Brain pericyte (primary cell): ENCODE results near the gene CTBP1.
A peak's percentile ranks its signal among the peaks of the same experiment; 100 is the strongest.

Experiments used
- DNase-seq: peaks from one replicate; pipeline ENCODE4 v3.0.0-alpha.2; 2012; ENCODE audit warnings: low read depth, low spot score

The CTBP1 gene

DNA sequence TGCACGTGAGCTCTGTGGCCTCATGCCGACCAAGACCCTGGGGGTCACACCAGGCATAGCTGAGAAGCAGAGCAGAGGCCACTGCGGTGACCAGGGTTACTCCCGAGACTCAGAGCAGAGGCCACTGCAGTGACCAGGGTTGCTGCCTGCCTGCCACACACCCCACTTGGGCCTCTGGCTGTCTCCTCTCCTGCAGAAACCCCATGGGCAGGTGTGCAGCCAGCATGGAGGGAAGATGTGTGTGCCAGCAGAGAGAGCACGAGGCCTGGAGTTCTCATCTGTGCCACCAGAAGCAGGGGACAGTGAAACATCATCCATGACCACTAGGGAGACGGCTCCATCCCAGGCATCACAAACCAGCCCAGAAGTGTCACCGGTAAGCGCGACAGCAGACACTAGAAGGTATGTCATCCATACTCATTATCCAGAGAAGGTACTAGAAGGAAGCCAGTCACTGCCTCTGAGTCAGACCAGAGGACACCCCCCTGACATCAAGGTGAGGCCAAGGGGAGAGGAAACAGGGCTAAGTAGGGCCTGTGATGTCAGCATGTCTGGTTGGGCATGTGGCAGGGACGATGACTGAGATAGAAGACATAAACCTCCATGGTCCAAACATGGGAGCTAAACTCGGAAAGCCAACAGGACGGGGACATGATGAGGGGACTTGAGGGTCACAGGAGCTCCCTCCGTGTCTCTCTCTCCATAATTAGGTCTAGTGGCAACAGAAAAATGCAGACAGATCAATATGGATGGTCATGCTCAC lies 52.3 kb downstream of the CTBP1 start:
- DNase-seq: no peak

DNA sequence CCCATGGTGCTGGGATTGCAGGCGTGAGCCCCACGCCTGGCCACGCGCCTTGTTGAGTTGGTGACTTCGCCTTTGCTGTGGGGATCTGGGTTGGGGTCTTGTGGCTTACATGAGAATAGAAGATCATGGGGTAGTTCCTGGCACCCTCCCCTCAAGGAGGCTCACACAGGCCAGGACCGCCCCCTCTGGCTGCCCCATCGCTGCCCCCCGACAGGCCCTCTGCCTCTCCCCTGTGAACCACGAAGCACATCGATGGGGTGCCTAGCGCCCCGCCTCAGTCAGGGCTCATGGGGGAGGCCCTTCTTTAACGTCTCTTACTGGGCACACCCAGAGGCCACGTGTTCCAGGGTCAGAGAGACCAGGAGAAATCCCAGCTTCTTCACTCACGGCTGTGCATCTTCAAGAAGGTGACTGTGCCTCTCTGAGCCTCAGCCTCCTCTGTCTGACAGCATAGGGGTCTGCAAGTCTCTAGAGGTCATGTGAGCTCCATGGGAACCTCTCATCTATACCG lies 53.0 kb downstream of the CTBP1 start:
- no peak for DNase-seq

DNA sequence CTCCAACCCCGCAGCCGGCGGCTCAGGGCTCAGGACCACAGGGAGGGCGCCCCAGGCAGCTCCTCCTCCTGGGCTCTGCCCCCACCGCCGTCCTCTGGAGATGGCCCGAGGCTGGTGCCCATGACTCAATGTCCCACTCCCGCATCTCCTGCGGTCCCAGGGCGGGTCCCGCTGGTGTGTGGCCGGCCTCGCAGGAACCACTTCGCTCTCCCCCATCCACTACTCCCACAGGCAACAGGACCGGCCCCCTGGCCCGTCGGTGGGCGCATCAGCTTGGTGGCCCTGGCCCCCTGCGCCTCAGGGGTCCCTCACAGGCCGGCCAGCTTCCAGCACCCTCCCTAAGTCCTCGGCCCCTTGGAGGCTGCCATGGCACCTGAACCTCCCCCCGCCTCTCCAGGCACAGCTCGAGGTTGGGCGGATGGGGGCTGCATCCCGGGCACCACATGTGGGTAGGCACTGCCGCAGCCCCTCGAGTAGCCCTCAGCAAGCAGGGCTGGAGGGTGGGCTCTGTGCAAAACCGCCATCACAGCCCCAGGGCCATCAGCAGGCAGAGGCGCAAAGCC lies 53.7 kb downstream of the CTBP1 start:
- no peak for DNase-seq

DNA sequence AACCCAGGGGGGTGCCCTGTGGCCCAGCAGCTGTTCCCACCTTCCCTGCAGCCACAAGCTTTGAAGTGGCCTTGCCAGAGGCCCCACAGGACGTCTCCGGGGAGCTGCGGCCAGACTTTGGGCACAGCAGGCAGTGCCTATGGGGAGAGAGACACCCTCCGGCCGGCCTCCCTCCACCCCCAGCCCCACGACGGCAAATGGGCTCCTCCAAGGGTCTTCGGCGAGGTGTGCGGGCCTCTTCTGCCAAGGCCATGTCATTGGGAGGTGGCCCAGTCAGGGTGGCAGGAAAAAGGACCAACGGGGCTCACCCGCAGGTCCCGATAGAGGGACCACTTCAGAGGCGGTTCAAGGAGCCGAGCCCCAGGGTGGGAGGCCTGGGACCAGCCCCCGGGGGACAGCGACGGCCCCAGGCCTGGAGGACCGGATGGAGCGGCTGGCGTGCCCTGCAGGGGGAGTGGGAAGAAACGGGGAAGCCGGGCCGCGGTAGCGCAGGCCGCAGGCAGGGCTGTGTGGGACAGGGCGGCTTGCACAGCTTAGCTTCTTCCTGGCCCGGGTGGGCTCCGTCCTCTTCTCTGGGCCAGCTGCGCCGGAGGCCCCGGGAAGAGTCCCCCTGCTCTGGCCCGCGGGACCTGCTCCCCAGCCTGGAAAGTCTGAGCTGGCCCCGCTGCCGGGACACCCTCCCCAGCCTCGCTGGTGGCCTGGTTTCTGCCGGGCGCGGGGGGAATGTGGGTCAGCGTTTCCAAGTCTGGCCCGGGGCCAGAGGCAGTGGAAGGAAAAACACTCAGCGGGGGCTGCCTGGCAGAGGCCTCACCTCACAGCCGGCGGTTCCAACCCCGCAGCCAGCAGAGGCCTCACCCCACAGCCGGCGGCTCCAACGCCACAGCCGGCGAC lies 54.7 kb downstream of the CTBP1 start:
- no peak for DNase-seq

DNA sequence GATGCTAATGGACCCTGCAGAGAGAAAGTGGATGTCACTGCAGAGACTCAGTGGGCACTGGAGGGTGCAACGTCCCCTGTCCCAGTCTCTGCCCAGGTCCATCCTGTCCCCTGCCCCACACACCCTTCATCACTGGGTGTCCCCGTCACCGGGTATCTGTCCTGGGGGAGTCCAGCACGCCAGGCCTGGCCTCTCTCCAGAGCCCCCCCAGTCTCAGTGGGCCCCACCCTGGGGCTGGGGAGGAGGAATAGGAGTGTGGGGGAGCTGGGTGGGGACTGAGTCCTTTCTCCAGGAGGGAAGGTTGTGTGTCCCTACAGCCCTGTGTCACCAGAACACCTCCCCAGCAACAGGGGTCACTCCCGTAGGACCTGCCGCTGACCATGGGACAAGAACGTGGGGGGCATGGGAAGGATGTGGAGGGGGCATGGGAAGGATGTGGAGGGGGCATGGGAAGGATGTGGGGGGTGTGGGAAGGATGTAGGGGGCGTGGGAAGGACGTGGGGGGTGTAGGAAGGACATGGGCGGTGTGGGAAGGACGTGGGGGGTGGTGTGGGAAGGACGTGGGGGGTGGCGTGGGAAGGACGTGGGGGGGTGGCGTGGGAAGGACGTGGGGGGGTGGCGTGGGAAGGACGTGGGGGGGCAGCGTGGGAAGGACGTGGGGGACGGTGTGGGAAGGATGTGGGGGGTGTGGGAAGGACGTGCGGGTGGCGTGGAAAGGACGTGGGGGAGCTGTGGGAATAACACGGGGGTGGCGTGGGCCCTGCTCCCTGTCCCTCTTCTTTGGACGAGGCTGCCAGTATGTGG lies 55.5 kb downstream of the CTBP1 start:
- no peak for DNase-seq

DNA sequence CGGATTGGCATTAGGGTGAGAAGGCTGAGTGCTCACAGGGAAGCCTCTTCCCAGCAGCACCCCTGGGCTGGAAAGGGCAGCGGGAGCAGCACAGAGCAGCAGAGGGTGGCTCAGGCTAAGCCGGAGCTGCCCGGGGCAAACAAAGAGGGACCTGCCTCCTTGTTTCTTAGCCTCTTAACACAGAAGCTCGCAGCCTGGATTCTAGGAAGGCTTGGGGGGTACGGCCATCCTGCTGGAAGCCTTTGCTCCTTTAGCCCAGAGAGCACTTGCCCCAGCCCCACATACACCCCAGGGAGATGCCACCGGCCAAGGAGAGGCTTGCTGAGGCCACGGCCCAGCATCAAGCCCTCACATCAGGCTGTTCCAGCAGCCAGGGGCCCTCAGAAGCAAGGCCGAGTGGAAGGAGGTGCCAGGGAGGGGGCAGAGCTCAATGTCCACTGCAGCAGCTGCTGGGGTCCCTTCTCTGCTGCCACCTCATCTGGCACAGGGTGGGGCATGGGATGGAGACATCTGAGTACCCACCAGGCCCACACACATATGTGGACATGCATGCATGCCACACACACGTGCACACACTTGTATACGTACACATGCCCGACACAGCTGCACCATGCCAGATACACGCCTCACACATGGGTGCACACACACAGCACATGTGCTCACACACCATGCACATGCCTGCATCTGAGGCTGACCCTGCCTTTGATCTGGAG lies 56.3 kb downstream of the CTBP1 start:
- DNase-seq: no peak

DNA sequence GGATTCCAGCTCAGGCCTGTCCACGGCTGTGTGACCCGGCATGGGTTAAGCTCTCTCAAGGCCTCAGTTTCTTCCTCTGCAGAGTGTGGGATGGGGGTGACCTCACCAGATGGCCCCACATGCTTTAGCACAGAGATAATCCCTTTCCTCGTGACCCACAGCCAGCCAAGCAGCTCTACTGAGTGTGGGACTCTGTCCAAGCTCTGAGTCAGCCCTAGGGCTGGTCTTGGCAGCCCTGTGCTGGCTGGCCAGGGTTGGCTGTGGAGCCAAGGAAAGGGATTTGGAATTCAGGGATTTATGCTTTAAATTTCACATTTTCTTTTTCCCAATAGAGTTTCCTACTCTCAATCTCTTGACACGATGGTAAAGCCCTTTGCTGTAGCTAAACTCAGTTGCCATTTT lies 56.8 kb downstream of the CTBP1 start:
- peak; percentile 76 for DNase-seq

DNA sequence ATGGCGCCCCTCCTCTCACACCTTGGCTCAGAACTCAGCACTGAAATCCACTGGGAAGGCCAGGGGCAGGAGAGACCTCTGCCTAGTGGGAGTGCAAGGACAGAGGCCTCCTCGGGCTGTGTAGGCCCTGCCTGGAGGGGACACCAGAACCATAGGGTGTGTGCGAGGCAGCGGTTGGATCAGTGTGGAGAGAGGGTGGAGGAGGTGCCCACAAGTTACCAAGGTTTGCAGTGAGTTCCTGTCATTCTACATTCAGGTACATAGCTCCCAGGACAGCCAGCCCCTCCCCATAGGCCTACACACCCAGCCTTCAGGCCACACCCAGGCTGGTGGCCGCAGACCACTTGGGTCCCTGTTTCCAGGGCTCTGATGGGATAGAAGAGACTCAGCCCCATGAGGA lies 57.3 kb downstream of the CTBP1 start:
- DNase-seq: no peak

DNA sequence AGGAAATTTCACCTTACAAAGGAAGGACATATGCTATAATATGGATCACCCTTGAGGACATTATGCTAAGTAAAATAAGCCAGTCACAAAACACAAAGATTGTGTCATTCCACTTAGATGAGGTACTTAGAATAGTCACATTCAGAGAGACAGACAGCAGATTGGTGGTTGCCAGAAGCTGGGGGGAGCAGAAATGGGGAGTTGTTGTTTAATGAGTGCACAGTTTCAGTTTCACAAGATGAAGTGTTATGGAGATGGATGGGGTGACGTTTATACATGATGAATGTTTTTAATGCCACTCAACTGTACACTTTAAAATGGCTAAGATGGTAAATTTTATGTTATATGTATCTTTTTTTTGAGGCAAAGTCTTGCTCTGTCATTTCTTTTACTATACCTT lies 61.7 kb downstream of the CTBP1 start:
- no peak for DNase-seq

DNA sequence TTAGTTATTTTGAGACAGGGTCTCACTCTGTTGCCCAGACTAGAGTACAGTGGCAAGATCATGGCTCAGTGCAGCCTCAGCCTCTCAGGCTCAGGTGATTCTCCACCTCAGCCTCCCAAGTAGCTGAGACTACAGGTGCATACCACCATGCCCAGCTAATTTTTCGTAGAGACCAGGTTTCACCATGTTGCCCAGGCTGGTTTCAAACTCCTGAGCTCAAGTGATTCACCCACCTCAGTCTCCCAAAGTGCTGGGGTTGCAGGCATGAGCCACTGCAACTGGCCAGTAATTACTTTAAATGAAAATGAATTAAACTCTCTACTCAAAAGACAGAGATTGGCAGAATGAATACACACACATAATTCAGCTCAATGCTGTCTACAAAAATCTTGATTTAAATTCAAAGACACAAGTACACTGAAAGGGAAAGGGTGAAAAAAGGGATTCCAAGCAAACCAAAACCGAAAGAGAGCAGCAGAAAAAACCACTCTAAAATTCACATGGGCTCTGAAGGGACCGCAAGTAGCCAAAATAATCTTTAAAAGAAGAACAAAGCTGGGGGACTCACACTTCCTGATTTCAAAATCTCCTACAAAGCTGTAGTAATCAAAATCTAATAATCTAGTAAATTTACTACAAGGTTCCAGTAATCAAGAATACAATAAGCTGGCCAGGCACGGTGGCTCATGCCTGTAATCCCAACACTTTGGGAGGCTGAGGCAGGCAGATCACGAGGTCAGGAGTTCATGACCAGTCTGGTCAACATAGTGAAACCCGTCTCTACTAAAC lies 64.8 kb downstream of the CTBP1 start:
- no peak for DNase-seq

DNA sequence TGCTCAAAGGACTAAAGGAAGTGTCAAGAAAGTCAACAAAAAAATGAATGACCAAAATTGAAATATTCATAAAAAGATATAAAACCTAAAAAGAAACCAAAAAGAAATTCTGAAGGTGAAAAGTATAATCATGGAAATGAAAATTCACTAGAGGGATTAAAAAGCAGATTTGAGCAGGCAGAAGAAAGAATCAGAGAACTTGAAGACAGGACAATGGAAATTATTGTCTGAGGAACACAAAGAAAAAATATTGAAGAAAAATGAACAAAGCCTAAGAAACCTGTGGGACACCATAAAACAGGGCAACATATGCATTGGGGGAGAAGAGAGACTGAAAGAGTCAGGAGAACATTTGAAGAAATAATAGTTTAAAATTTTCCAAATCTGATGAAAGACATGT lies 66.6 kb downstream of the CTBP1 start:
- no peak for DNase-seq

DNA sequence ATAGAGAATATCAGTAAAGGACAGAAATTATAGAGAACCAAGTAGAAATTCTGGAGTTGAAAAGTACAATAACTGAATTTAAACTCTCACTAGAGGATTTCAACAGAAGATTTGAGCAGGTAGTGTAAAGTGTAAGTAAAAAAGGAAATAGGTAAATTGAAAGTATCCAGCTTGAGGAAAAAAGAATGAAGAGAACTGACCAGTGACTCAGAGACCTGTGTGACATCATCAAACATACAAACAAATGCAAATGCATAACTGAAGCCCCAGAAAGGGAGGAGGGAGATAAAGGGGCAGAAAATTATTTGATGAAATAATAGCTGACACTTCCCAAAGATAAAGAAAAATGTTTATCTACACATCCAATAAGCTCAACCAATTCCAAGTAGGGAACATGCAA lies 68.3 kb downstream of the CTBP1 start:
- no peak for DNase-seq

DNA sequence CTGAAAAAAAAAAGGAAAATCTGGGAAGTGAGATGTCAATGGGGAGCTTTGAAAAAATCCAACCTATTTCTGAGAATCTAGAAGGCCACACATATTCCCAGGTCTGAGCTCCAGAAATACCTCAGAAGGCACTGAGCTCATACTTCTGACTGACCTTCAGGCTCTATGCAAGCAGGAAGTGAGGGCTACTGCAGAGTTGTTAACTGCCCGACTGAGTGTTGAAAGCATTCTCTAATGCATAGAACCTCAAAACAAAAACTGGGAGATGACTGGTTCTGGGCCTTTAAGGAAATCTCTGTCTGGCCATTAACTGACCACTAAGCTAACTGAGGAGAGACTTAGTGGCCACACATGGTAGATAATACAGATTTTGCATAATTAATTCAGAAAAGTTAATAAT lies 69.0 kb downstream of the CTBP1 start:
- no peak for DNase-seq

DNA sequence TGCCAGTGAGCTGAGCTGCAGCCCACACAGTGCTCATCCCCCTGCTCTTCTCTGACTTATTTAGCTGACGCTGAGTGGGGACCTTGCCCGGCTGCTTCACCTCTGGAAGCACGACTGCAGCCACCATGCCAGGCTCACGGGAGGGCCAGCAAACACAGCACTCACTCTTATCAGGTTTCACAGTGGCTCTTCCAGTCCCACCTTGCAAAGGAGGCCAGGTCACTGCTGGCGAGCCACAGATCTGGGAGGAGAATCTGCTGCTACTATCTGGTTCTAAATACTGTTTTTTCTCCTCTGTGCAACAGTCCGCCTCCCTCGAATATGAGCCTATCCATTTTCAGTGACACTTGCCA lies 69.9 kb downstream of the CTBP1 start:
- no peak for DNase-seq

DNA sequence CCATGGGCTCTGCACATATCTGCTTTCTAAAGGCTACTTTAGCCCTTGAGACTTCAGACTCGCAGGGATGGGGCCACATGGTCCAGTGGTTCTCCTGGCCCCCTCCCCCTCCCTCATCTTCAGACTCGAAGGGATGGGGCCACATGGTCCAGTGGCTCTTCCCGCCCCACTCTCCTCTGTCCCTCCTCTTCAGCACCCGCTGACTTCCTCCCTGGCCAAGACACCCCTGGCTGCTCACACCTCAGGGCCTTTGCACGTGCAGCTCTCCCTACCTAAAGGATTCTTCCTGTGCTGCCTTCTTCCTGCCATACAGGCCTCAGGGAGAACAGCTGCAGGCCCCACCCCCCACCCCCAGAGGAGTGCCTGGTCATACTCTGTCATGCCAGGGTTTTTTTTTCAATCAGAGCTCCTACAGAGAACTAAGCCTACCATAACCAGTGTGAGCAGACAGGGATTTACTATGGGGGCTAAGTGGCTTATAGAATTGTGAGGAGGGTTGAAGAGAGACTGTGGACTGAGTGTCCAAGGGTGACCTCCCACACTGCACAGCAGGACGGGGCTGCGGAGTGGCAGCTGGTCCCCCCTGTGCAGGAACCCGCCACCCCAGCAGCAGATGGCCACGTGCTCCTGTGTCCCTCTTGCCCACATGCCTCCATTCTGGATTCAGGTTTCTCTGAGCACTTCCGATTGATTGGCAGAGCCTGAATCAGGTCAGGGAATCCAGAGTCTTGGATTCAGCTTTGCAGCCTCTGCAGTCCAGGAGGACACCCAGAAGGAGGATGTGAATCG lies 70.4 kb downstream of the CTBP1 start:
- no peak for DNase-seq

DNA sequence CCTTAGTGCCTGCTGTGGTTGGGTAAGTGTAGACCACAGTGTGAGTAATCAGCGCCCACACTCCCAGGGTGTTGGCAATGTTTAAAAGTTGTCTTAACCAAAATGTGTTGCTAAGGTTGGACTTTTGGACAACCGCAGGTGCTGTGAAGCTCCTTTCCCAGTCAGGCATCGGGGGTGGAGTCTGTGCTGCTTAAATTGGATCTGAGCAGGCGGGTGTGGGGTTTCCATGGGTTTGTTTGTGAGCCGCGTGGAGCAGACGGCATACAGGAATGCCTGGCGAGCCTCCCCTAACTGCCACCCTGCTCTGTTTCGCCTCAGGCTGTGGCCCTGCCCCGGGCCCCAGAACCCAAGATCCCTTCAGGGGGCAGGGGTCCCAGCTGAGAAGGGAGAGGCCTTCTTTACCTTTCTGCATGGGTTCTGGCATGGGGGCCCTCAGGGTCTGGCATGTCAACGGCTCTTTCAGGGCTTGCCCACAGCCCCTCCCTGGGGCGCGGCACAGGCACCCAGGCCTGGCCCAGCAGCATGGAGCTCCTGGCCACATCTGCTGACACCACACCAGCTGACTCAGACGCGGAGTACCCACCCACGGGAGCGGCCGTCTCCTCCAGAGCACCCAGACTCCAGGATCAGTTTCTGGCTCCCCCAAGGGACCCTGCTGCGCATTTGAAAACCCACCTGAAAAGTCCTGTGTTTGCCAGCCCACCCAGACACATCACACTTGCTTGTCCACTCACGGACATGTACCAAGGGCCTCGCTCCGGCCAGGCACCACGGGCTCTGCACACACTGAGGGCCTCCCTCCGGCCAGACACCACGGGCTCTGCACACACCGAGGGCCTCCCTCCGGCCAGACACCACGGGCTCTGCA lies 71.4 kb downstream of the CTBP1 start:
- no peak for DNase-seq

DNA sequence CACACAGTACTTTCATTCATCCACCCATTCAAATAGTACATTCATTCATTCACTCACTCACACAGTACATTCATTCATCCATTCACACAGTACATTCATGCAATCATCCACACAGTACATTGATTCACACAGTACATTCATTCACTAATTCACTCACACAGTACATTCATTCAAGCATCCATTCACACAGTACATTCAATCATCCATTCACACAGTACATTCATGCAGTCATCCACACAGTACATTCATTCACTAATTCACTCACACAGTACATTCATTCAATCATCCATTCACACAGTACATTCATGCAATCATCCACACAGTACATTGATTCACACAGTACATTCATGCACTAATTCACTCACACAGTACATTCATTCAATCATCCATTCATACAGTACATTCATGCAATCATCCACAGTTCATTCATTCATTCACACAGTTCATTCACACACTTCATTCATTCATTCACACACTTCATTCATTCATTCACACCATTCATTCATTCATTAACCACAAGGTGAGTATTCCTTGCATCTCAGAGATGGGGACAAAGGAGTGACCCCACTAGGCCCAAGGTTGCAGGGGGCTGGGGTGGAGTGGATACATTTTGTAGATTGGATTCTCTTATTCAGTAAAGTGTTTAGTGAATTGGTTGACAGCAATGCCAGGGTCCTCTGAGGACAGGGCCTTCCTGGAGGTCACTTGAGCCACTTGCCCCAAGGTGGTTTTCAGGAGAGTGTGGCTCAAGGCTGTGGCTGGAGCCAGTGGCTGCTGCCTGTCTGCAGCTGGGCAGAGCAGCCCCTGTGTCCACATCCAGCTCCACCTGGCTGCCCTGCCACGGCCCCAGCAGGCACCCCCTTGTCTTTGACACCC lies 72.3 kb downstream of the CTBP1 start:
- DNase-seq: no peak
